PC-9 (cell line): ENCODE results near the gene MARS1. TPM values are rescaled to one million over a fixed set of nuclear protein-coding genes. Genes with fewer than 3 reads are reported as not detected.

Experiments used
- BruUV-seq: library from RNA; stranded (reverse); fragments of 400-500 nt; replicated peaks from 2 replicates; lab custom pipeline; 2021; lab: Mats Ljungman, UMichigan
- CTCF ChIA-PET: fragments of 300-600 bp; sonication (Branson Sonifier 250); formaldehyde crosslinking; loops from one replicate; lab custom pipeline; 2022; ENCODE audit warnings: antibody characterized with exemption; lab: Charles Lee
- POLR2A ChIA-PET: fragments of 300-600 bp; sonication (Branson Sonifier 250); formaldehyde crosslinking; loops from one replicate; lab custom pipeline; 2022; ENCODE audit warnings: antibody characterized with exemption; ENCODE audit not compliant: unreplicated experiment; lab: Charles Lee
- DNase-seq, 2 experiments: peaks; one replicate each; pipeline versions ENCODE4 v3.0.0 to v3.0.0-alpha.2; 2015 to 2022; ENCODE audit warnings: mixed read lengths in 1 of 2
- H2AFZ ChIP-seq: fragments of 200-600 bp; sonication (generic); 2 replicates; pipeline ENCODE4 v1.8.1; 2017; ENCODE audit warnings: antibody characterized with exemption
- H3F3A ChIP-seq: fragments of 200-600 bp; sonication (generic); 2 replicates; pipeline ENCODE4 v1.8.1; 2017; ENCODE audit warnings: antibody characterized with exemption, mild to moderate bottlenecking, low read depth; ENCODE audit not compliant: insufficient read depth
- H3K27ac ChIP-seq: fragments of 200-600 bp; sonication (generic); 2 replicates; pipeline ENCODE4 v1.6.1; 2016; ENCODE audit warnings: mixed run types
- H3K27me3 ChIP-seq: fragments of 200-600 bp; sonication (generic); 2 replicates; pipeline ENCODE4 v1.6.1; 2016; ENCODE audit warnings: low read depth, mixed run types; ENCODE audit not compliant: insufficient read depth
- H3K36me3 ChIP-seq: fragments of 200-600 bp; sonication (generic); 2 replicates; pipeline ENCODE4 v1.6.1; 2016; ENCODE audit warnings: low read depth, mixed run types
- H3K4me1 ChIP-seq: fragments of 200-600 bp; sonication (generic); replicated peaks from 2 replicates; pipeline ENCODE4 v1.6.1; 2016; ENCODE audit warnings: mixed run types; ENCODE audit not compliant: insufficient read depth
- H3K4me2 ChIP-seq: fragments of 200-600 bp; sonication (generic); 2 replicates; pipeline ENCODE4 v1.6.1; 2017; ENCODE audit warnings: mixed run types
- H3K4me3 ChIP-seq: fragments of 200-600 bp; sonication (generic); 2 replicates; pipeline ENCODE4 v1.6.1; 2016; ENCODE audit warnings: mixed run types
- H3K79me2 ChIP-seq: fragments of 200-600 bp; sonication (generic); 2 replicates; pipeline ENCODE4 v1.6.1; 2017; ENCODE audit warnings: low read depth, mixed run types
- H3K9me2 ChIP-seq: fragments of 200-600 bp; sonication (generic); 2 replicates; pipeline ENCODE4 v1.8.1; 2017; ENCODE audit warnings: mild to moderate bottlenecking; ENCODE audit not compliant: insufficient read depth
- H3K9me3 ChIP-seq: fragments of 200-600 bp; sonication (generic); 2 replicates; pipeline ENCODE4 v1.8.1; 2016; ENCODE audit warnings: low read depth; ENCODE audit not compliant: insufficient read depth
- H4K20me1 ChIP-seq: fragments of 200-600 bp; sonication (generic); 2 replicates; pipeline ENCODE4 v1.8.1; 2017; ENCODE audit not compliant: insufficient read depth
- CTCF ChIP-seq: fragments of 200-600 bp; sonication (generic); conservative IDR thresholded peaks from 2 replicates; pipeline ENCODE4 v1.6.1; 2017; ENCODE audit warnings: mixed run types, antibody characterized with exemption, mild to moderate bottlenecking, moderate library complexity
- EZH2 ChIP-seq: fragments of 200-600 bp; sonication (generic); IDR thresholded peaks from 2 replicates; pipeline ENCODE4 v1.8.0; 2017; ENCODE audit warnings: antibody characterized with exemption, low read depth
- intact Hi-C: fragments of 100-400 bp; cut with micrococcal nuclease; formaldehyde crosslinking; loops from one replicate; pipeline ENCODE4 v1.10.0; 2022; ENCODE audit not compliant: unreplicated experiment
- total RNA-seq: library from RNA; stranded (reverse); gene quantifications from 2 replicates; pipeline ENCODE4 v1.2.3, GENCODE V29; 2021

Gene MARS1
- total RNA-seq, 1 experiment from 2014 or later = 307 TPM

GRCh38 chr12:57552835-57553313 is 65.0 kb downstream of the MARS1 start:
- POLR2A ChIA-PET = no interaction called here
- CTCF ChIA-PET = no interaction called here
- intact Hi-C loops = no loop called here

GRCh38 chr12:57553343-57554202 is 65.7 kb downstream of the MARS1 start:
- H3K4me1 ChIP-seq = no peaks in the 10 kb centered on the region
- no peak for DNase-seq
- H3F3A ChIP-seq = no peaks in the 10 kb centered on the region
- no peaks in the 10 kb centered on the region for H3K36me3 ChIP-seq
- no peak overlapping the region for H2AFZ ChIP-seq
- H3K9me3 ChIP-seq = no peaks in the 10 kb centered on the region
- no peak overlapping the region for H3K4me2 ChIP-seq
- ChIA-PET POLR2A (no interaction called here), CTCF (no interaction called here)
- H3K27ac ChIP-seq = no peak overlapping the region
- H3K27me3 ChIP-seq = no peaks in the 10 kb centered on the region
- intact Hi-C loops = no loop called here
- BruUV-seq = no TSS peak
- no peaks in the 10 kb centered on the region for H3K9me2 ChIP-seq
- TF ChIP-seq EZH2 = no peak
- no peak for TF ChIP-seq CTCF
- no peak overlapping the region for H3K4me3 ChIP-seq
- H3K79me2 ChIP-seq = no peaks in the 10 kb centered on the region
- no peaks in the 10 kb centered on the region for H4K20me1 ChIP-seq

More at GRCh38 chr12:57552835-57553313, 65.0 kb downstream of the MARS1 start:
- no peak overlapping the region for H3K4me3 ChIP-seq
- H4K20me1 ChIP-seq = no peaks in the 10 kb centered on the region
- no peaks in the 10 kb centered on the region for H3K9me3 ChIP-seq
- BruUV-seq = no TSS peak
- no peaks in the 10 kb centered on the region for H3K27me3 ChIP-seq
- no peaks in the 10 kb centered on the region for H3K79me2 ChIP-seq
- no peaks in the 10 kb centered on the region for H3K36me3 ChIP-seq
- no peak for DNase-seq
- no peaks in the 10 kb centered on the region for H3K4me1 ChIP-seq
- H2AFZ ChIP-seq = no peak overlapping the region
- no peak overlapping the region for H3K4me2 ChIP-seq
- H3K27ac ChIP-seq = no peak overlapping the region
- TF ChIP-seq CTCF (no peak), EZH2 (no peak)
- no peaks in the 10 kb centered on the region for H3K9me2 ChIP-seq
- 0 out of 2 replicates have a peak, but pooled peaks cover under 1% of the 10 kb centered on the region for H3F3A ChIP-seq

- Histone ChIP-seq H3K27ac (no peak overlapping the region), H2AFZ (no peak overlapping the region), H4K20me1 (no peaks in the 10 kb centered on the region), H3K9me2 (no peaks in the 10 kb centered on the region), H3K4me3 (no peak overlapping the region), H3K27me3 (no peaks in the 10 kb centered on the region), H3K4me1 (no peaks in the 10 kb centered on the region), H3K79me2 (no peaks in the 10 kb centered on the region), H3K36me3 (no peaks in the 10 kb centered on the region), H3F3A (no peaks in the 10 kb centered on the region), H3K4me2 (no peak overlapping the region), H3K9me3 (no peaks in the 10 kb centered on the region)
- no TSS peak for BruUV-seq
- TF ChIP-seq EZH2 (no peak), CTCF (no peak)
- intact Hi-C loops = no loop called here
- ChIA-PET CTCF (no interaction called here), POLR2A (no interaction called here)
- no peak for DNase-seq
These were observed 66.6 kb downstream of the MARS1 start for GRCh38 chr12:57554453-57554852.
